Neural progenitor cell (in vitro differentiated cells): ENCODE results near the gene ARHGAP15. TPM values are rescaled to one million over a fixed set of nuclear protein-coding genes. Genes with fewer than 3 reads are reported as not detected.

ENCODE experiments used
- DNase-seq: peaks from one replicate; pipeline ENCODE4 v3.0.0-alpha.2; 2016; ENCODE audit warnings: low spot score
- H2AFZ ChIP-seq: fragments of 200-600 bp; sonication (generic); replicated peaks from 2 replicates; pipeline ENCODE4 v1.6.1; 2016; ENCODE audit warnings: antibody characterized with exemption
- H3F3A ChIP-seq: fragments of 200-600 bp; sonication (generic); 2 replicates; pipeline ENCODE4 v1.6.1; 2016; ENCODE audit warnings: antibody characterized with exemption, low read depth
- H3K27ac ChIP-seq: fragments of 200-600 bp; sonication (generic); 2 replicates; pipeline ENCODE4 v1.5.1; 2016; ENCODE audit warnings: mild to moderate bottlenecking
- H3K27me3 ChIP-seq: fragments of 200-600 bp; sonication (generic); 2 replicates; pipeline ENCODE4 v1.6.1; 2016; ENCODE audit warnings: mild to moderate bottlenecking, moderate library complexity
- H3K36me3 ChIP-seq: fragments of 200-600 bp; sonication (generic); 2 replicates; pipeline ENCODE4 v1.5.1; 2016
- H3K4me1 ChIP-seq: fragments of 200-600 bp; sonication (generic); 2 replicates; pipeline ENCODE4 v1.6.1; 2016; ENCODE audit warnings: mixed run types
- H3K4me2 ChIP-seq: fragments of 200-600 bp; sonication (generic); 2 replicates; pipeline ENCODE4 v1.6.1; 2016
- H3K4me3 ChIP-seq: fragments of 200-600 bp; sonication (generic); 2 replicates; pipeline ENCODE4 v1.5.1; 2016
- H3K79me2 ChIP-seq: fragments of 200-600 bp; sonication (generic); 2 replicates; pipeline ENCODE4 v1.6.1; 2016; ENCODE audit warnings: low read depth
- H3K9ac ChIP-seq: fragments of 200-600 bp; sonication (generic); 2 replicates; pipeline ENCODE4 v1.6.1; 2016
- H3K9me3 ChIP-seq: fragments of 200-600 bp; sonication (generic); 2 replicates; pipeline ENCODE4 v1.5.1; 2016; ENCODE audit warnings: low read depth
- H4K20me1 ChIP-seq: fragments of 200-600 bp; sonication (generic); 2 replicates; pipeline ENCODE4 v1.6.1; 2016; ENCODE audit warnings: low read depth
- H3K27ac Mint-ChIP-seq: 3 replicates; pipeline ENCODE4 v1.8.0; 2021; ENCODE audit warnings: mixed read lengths
- H3K27me3 Mint-ChIP-seq: 2 replicates; pipeline ENCODE4 v1.8.0; 2022; ENCODE audit warnings: low read depth, mild to moderate bottlenecking, inconsistent platforms, moderate library complexity, mixed read lengths; ENCODE audit not compliant: insufficient read depth
- H3K36me3 Mint-ChIP-seq: 3 replicates; pipeline ENCODE4 v1.8.0; 2021; ENCODE audit warnings: mixed read lengths
- H3K4me1 Mint-ChIP-seq: 3 replicates; pipeline ENCODE4 v1.8.0; 2021; ENCODE audit warnings: mixed read lengths
- H3K4me3 Mint-ChIP-seq: 3 replicates; pipeline ENCODE4 v1.8.0; 2021; ENCODE audit warnings: mild to moderate bottlenecking, moderate library complexity, mixed read lengths
- H3K9me3 Mint-ChIP-seq: 3 replicates; pipeline ENCODE4 v1.8.0; 2020; ENCODE audit warnings: mixed read lengths
- EZH2 ChIP-seq: fragments of 200-600 bp; sonication (generic); IDR thresholded peaks from 2 replicates; pipeline ENCODE4 v1.6.1; 2017; ENCODE audit warnings: antibody characterized with exemption, mild to moderate bottlenecking, moderate library complexity
- EZH2phosphoT487 ChIP-seq: fragments of 200-600 bp; sonication (generic); IDR thresholded peaks from 2 replicates; pipeline ENCODE4 v1.6.1; 2017; ENCODE audit warnings: antibody characterized with exemption
- total RNA-seq: library from RNA; depleted of rRNA; stranded (reverse); fragments of >200 nt; gene quantifications from 2 replicates; pipeline ENCODE4 v1.2.3, GENCODE V29; 2015; ENCODE audit warnings: low replicate concordance
- TF ChIP-seq, protein P1 (sequence below): fragments of 200-600 bp; sonication (generic); IDR thresholded peaks from 2 replicates; pipeline ENCODE4 v1.5.1; 2017; ENCODE audit warnings: antibody characterized with exemption, mild to moderate bottlenecking

ARHGAP15 gene
- total RNA-seq, 1 donor from 2014 or later: 5.9 TPM

DNA sequence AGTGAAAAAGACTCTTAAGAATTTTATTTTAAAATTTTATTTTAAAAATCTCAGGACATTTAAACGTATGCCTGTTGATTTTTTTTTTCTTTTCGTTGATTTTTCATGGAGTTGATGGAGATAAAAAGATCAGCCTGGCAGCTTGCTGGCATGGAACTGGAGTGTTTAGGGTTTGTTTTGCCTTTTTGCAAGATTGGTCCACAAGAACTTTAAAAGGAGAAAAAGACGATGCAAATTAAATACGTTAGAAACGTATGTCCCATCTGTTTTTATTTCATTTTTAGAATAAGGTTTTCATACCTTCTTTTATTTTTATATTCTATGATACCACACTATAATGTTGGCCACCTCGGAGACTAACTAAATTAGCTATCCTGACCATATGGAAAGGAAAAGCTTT is 254.9 kb downstream of the ARHGAP15 start:
- Histone ChIP-seq H3K4me1 (peaks cover under 1% of the 10 kb centered on the region), H3K27ac (no peak overlapping the region), H4K20me1 (no peaks in the 10 kb centered on the region), H3K79me2 (no peaks in the 10 kb centered on the region), H3K9ac (no peak overlapping the region), H3K4me3 (no peak overlapping the region), H3K36me3 (no peaks in the 10 kb centered on the region), H3K4me2 (no peak overlapping the region), H3K9me3 (no peaks in the 10 kb centered on the region), H3K27me3 (no peaks in the 10 kb centered on the region), H2AFZ (no peak overlapping the region), H3F3A (no peaks in the 10 kb centered on the region)
- TF ChIP-seq, protein P1, sequence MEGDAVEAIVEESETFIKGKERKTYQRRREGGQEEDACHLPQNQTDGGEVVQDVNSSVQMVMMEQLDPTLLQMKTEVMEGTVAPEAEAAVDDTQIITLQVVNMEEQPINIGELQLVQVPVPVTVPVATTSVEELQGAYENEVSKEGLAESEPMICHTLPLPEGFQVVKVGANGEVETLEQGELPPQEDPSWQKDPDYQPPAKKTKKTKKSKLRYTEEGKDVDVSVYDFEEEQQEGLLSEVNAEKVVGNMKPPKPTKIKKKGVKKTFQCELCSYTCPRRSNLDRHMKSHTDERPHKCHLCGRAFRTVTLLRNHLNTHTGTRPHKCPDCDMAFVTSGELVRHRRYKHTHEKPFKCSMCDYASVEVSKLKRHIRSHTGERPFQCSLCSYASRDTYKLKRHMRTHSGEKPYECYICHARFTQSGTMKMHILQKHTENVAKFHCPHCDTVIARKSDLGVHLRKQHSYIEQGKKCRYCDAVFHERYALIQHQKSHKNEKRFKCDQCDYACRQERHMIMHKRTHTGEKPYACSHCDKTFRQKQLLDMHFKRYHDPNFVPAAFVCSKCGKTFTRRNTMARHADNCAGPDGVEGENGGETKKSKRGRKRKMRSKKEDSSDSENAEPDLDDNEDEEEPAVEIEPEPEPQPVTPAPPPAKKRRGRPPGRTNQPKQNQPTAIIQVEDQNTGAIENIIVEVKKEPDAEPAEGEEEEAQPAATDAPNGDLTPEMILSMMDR: no peak
- TF ChIP-seq EZH2phosphoT487 (no peak), EZH2 (no peak)
- no peaks in the 10 kb centered on the region for H3K27me3 Mint-ChIP-seq
- H3K9me3 Mint-ChIP-seq: no peaks in the 10 kb centered on the region
- H3K4me3 Mint-ChIP-seq: no peak overlapping the region
- H3K4me1 Mint-ChIP-seq: no peaks in the 10 kb centered on the region
- H3K36me3 Mint-ChIP-seq: no peaks in the 10 kb centered on the region
- no peak for DNase-seq
- H3K27ac Mint-ChIP-seq: no peak overlapping the region

DNA sequence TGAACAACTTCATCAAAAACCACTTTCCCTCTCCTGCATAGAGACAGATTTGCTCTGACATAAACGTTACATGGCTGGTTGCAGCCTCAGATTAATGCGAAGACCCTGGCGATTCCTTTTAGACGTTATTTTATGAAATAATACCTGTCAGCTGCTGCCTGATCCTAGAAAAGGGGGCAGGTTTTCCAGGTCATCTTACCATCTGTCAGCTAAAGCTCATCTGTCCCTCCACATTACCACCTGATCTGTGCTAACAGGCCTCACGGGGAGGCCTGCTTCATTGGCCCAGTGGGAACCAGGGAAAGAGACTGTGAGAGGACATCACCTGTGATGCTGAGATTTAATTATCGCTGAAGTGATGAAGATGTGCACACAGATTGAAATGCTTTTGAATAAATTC is 261.0 kb downstream of the ARHGAP15 start:
- Histone ChIP-seq H3K4me1 (peaks cover 7% of the 10 kb centered on the region), H3K9ac (no peak overlapping the region), H3K9me3 (no peaks in the 10 kb centered on the region), H3K27ac (no peak overlapping the region), H3K4me2 (no peak overlapping the region), H3K27me3 (no peaks in the 10 kb centered on the region), H3K79me2 (no peaks in the 10 kb centered on the region), H2AFZ (peak overlapping the region; percentile 46), H3K36me3 (no peaks in the 10 kb centered on the region), H3F3A (no peaks in the 10 kb centered on the region), H4K20me1 (no peaks in the 10 kb centered on the region), H3K4me3 (no peak overlapping the region)
- no peak for TF ChIP-seq EZH2phosphoT487
- no peak for TF ChIP-seq EZH2
- TF ChIP-seq, protein P1: no peak
- Mint-ChIP-seq H3K27me3 (no peaks in the 10 kb centered on the region), H3K27ac (no peak overlapping the region), H3K4me1 (no peaks in the 10 kb centered on the region), H3K4me3 (no peak overlapping the region), H3K36me3 (no peaks in the 10 kb centered on the region), H3K9me3 (no peaks in the 10 kb centered on the region)
- DNase-seq: no peak

DNA sequence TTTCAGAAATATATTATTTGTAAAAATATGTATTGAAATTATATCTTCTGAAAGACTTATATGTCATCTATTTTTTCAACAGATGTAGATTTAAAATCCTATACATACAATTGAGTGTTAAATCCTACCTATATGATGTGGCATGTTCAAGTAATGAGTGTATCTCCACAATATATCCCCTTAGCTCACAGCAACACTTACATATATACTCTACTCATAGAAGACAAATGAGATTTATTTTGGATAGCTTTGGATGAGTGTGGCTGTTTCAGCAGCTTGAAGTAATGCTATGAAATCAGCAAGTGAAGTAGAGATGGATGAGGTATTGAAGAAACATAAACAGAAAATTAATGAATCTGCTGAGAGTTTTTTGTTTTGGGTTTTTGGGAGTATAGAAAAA is 263.1 kb downstream of the ARHGAP15 start:
- Mint-ChIP-seq H3K4me3 (no peak overlapping the region), H3K36me3 (no peaks in the 10 kb centered on the region), H3K4me1 (no peaks in the 10 kb centered on the region), H3K27me3 (no peaks in the 10 kb centered on the region), H3K9me3 (no peaks in the 10 kb centered on the region), H3K27ac (no peak overlapping the region)
- no peaks in the 10 kb centered on the region for H3K36me3 ChIP-seq
- H3K27me3 ChIP-seq: no peaks in the 10 kb centered on the region
- no peak overlapping the region for H3K4me3 ChIP-seq
- peaks cover 7% of the 10 kb centered on the region for H3K4me1 ChIP-seq
- no peaks in the 10 kb centered on the region for H4K20me1 ChIP-seq
- H3K9me3 ChIP-seq: no peaks in the 10 kb centered on the region
- no peaks in the 10 kb centered on the region for H3F3A ChIP-seq
- no peak for DNase-seq
- H3K79me2 ChIP-seq: no peaks in the 10 kb centered on the region
- no peak overlapping the region for H3K9ac ChIP-seq
- no peak overlapping the region for H3K4me2 ChIP-seq
- H2AFZ ChIP-seq: no peak overlapping the region
- no peak overlapping the region for H3K27ac ChIP-seq
- TF ChIP-seq EZH2 (no peak), EZH2phosphoT487 (no peak)
- TF ChIP-seq, protein P1: no peak
